NCI-H510A (cell line): ENCODE data around the gene TJP1.
A peak's percentile ranks its signal among the peaks of the same experiment; 100 is the strongest.
"Not testable (repeated sequence)": the region's sequence is repeated elsewhere in the genome, so short reads cannot be mapped to it uniquely, and the experiment has no call there.

Source experiments
- DNase-seq: peaks from one replicate; lab custom pipeline; 2025; lab: John Stamatoyannopoulos, UW

The TJP1 gene

GRCh38 chr15:29699791-29700190, 122.5 kb downstream of the TJP1 start:
- no peak for DNase-seq

GRCh38 chr15:29698030-29698701, 124.1 kb downstream of the TJP1 start:
- DNase-seq: peak; percentile 55

GRCh38 chr15:29696950-29697738, 125.1 kb downstream of the TJP1 start:
- DNase-seq: no peak

GRCh38 chr15:29696506-29696905, 125.8 kb downstream of the TJP1 start:
- not testable (repeated sequence) for DNase-seq

- no peak for DNase-seq
Measured at GRCh38 chr15:29695489-29696167, 126.6 kb downstream of the TJP1 start.

GRCh38 chr15:29693225-29693624, 129.0 kb downstream of the TJP1 start:
- no peak for DNase-seq

GRCh38 chr15:29692527-29692926, 129.7 kb downstream of the TJP1 start:
- no peak for DNase-seq

- no peak for DNase-seq
Measured at GRCh38 chr15:29690765-29691475, 131.3 kb downstream of the TJP1 start.

- no peak for DNase-seq
Measured at GRCh38 chr15:29689287-29689986, 132.8 kb downstream of the TJP1 start.

GRCh38 chr15:29688506-29689286, 133.6 kb downstream of the TJP1 start:
- DNase-seq: no peak

GRCh38 chr15:29687939-29688505, 134.2 kb downstream of the TJP1 start:
- no peak for DNase-seq

GRCh38 chr15:29687204-29687815, 135.0 kb downstream of the TJP1 start:
- DNase-seq: no peak

- no peak for DNase-seq
Measured at GRCh38 chr15:29686445-29687203, 135.6 kb downstream of the TJP1 start.

- DNase-seq: no peak
Measured at GRCh38 chr15:29686079-29686425, 136.2 kb downstream of the TJP1 start.

GRCh38 chr15:29685156-29686078, 136.9 kb downstream of the TJP1 start:
- no peak for DNase-seq

GRCh38 chr15:29682781-29683180, 139.5 kb downstream of the TJP1 start:
- DNase-seq: no peak

GRCh38 chr15:29682361-29682760, 139.9 kb downstream of the TJP1 start:
- DNase-seq: no peak

GRCh38 chr15:29681946-29682345, 140.3 kb downstream of the TJP1 start:
- no peak for DNase-seq
